NCI-H2029 treated with DMSO at 0.1 percent for 48 hours (cell line): Measurements from ENCODE around the gene STK10.

Source experiments
- DNase-seq: peaks from one replicate; lab custom pipeline; 2025; lab: John Stamatoyannopoulos, UW

Gene STK10

GRCh38 chr5:172086194-172086975 is 101.6 kb downstream of the STK10 start:
- no peak for DNase-seq

GRCh38 chr5:172085738-172086137 is 102.3 kb downstream of the STK10 start:
- DNase-seq = no peak

GRCh38 chr5:172082180-172082579 is 105.8 kb downstream of the STK10 start:
- DNase-seq = no peak

GRCh38 chr5:172079876-172080275 is 108.1 kb downstream of the STK10 start:
- no peak for DNase-seq

GRCh38 chr5:172078726-172079345 is 109.2 kb downstream of the STK10 start:
- peak; percentile 17 for DNase-seq

- no peak for DNase-seq
Observed at GRCh38 chr5:172077664-172078425, 110.2 kb downstream of the STK10 start.

- no peak for DNase-seq
Observed at GRCh38 chr5:172076761-172077244, 111.2 kb downstream of the STK10 start.

- no peak for DNase-seq
Observed at GRCh38 chr5:172075656-172076055, 112.4 kb downstream of the STK10 start.

- DNase-seq = no peak
Observed at GRCh38 chr5:172074896-172075295, 113.1 kb downstream of the STK10 start.

- DNase-seq = no peak
Observed at GRCh38 chr5:172071309-172071875, 116.6 kb downstream of the STK10 start.

- DNase-seq = no peak
Observed at GRCh38 chr5:172065431-172066065, 122.5 kb downstream of the STK10 start.

GRCh38 chr5:172064766-172065165 is 123.3 kb downstream of the STK10 start:
- DNase-seq = no peak

GRCh38 chr5:172064358-172064757 is 123.7 kb downstream of the STK10 start:
- no peak for DNase-seq

- no peak for DNase-seq
Observed at GRCh38 chr5:172063463-172064235, 124.4 kb downstream of the STK10 start.

- no peak for DNase-seq
Observed at GRCh38 chr5:172059661-172060100, 128.3 kb downstream of the STK10 start.

- no peak for DNase-seq
Observed at GRCh38 chr5:172058088-172058487, 129.9 kb downstream of the STK10 start.

- no peak for DNase-seq
Observed at GRCh38 chr5:172055996-172056395, 132.0 kb downstream of the STK10 start.

GRCh38 chr5:172055421-172055820 is 132.6 kb downstream of the STK10 start:
- no peak for DNase-seq

GRCh38 chr5:172054611-172055153 is 133.3 kb downstream of the STK10 start:
- no peak for DNase-seq

GRCh38 chr5:172052450-172053236 is 135.4 kb downstream of the STK10 start:
- DNase-seq = no peak
